Ramos (cell line): ENCODE data around the gene DDX3X.
"Not testable (repeated sequence)": the region's sequence is repeated elsewhere in the genome, so short reads cannot be mapped to it uniquely, and the experiment has no call there.

Experiments used
- in situ Hi-C: fragments of 300-500 bp; cut with MboI; formaldehyde crosslinking; loops from one replicate; pipeline ENCODE4 v1.14.3; 2022; ENCODE audit warnings: low sequenced_read_pairs; ENCODE audit not compliant: unreplicated experiment

DDX3X gene

GRCh38 chrX:41333744-41334362 is at the start of gene DDX3X:
DDX3X (plus strand) TSS chrX:41334162; CDS start chrX:41334253, 91 bp downstream.
- in situ Hi-C loops = no loop called here

- in situ Hi-C loops = loop anchor here (25.0 kb wide), 1 partner anchor 476 kb away; no protein-coding TSS in a partner anchor
Measured at GRCh38 chrX:41285928-41286327, 48.0 kb upstream of the DDX3X start.

DNA sequence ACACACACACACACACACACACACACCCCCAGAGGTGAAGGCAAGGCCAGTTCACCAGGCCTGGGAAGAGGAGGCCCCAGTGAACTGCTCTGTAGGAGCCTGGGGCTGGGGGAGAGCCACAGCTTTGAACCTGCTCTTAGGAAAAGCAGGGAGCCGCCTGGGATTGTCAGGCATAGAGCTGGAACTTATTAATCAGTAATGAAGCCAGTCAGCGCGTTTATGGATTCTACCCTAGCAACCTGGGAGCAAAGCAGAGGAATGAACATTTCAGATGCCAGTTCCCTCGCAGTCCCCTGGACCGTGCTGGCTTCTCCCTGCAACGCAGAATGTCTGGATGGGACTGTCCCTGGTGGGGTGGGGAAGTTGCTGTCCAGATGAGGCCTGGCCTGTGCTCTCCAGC is 45.3 kb upstream of the DDX3X start:
- in situ Hi-C loops = loop anchor here (25.0 kb wide), 1 partner anchor 474 kb away; no protein-coding TSS in a partner anchor

DNA sequence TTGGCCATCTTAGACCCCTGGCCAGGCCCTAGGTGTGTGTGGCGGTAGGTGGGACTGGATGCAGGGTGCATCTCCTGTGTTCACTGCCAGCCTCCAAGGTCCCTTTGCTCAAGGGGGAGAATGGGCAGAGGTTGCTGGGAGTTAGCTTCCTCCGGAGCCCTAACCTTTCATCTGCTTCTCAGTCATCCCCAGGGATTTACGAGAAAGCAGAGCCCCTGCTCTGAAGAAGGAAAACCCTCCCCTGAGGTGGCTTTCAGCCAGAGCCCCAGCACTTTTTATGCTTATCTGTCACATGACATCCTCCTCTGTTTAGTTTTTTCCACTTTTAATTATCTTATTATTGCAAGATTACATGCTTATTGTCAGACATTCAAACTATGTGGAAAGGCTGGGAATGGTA is 44.9 kb upstream of the DDX3X start:
- in situ Hi-C loops = loop anchor here (25.0 kb wide), 1 partner anchor 473 kb away; no protein-coding TSS in a partner anchor

GRCh38 chrX:41291309-41291708 is 42.7 kb upstream of the DDX3X start:
- in situ Hi-C loops = loop anchor here (25.0 kb wide), 1 partner anchor 471 kb away; no protein-coding TSS in a partner anchor

GRCh38 chrX:41293269-41293668 is 40.7 kb upstream of the DDX3X start:
- in situ Hi-C loops = loop anchor here (25.0 kb wide), 1 partner anchor 469 kb away; no protein-coding TSS in a partner anchor

- in situ Hi-C loops = no loop called here
Measured at GRCh38 chrX:41300758-41301437, 33.1 kb upstream of the DDX3X start.

DNA sequence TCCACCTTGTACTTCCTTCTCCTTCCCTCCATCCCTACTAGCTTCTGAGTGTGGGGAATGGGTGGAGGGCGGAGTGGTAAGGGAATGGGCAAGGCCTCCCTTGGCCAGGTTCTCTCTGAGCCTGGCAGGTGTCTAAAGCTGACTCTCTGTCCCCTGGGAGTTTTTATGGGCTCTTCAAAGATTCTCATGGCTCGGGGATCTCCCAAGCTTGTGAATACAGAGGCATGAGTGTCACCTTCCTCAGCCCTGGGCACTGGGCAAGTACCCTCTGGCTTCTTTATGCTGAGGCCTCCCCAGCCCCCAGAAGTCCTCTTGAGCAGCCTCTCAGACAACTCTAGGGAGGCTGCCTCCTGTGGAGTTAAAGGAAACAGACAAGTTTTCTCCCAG is 32.5 kb upstream of the DDX3X start:
- in situ Hi-C loops = no loop called here

DNA sequence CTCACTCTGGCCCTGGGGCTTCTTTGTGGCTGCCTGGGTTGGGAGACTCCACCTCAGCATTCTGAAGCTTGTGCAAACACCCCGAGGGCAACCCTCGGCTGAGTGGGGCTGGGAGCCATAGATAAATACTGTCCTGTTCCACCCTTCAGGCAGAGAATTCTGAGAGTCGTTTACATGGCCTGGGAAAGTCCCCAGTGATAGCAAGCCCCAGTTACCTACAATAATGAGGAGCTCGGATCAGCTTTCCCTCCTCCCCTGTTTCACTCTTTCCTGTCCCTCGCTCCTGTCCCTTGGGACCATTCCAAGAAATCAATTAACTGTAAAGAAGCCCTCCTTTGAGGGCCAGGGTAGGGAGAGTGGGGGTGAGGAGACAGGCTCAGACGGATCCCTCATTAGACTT is 31.6 kb upstream of the DDX3X start:
- in situ Hi-C loops = no loop called here

DNA sequence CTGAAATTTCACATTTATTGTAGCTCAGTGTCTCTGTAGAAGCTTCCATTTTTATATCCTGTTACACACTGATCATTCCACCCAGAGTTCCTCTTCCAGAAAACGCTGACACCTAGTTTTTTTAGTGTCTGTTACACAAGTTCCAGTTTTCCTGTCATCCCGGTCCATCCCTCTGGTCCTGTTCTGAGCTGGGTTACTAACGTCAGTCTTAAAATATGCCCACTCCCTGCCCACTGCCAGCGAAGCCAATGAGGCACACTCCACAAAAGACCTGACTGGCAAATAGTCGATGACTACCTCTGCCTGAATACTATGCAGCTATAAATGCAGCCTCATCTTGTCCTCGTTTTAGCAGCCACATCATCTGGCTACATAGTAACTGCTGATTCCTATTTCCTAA is 30.9 kb upstream of the DDX3X start:
- in situ Hi-C loops = no loop called here

DNA sequence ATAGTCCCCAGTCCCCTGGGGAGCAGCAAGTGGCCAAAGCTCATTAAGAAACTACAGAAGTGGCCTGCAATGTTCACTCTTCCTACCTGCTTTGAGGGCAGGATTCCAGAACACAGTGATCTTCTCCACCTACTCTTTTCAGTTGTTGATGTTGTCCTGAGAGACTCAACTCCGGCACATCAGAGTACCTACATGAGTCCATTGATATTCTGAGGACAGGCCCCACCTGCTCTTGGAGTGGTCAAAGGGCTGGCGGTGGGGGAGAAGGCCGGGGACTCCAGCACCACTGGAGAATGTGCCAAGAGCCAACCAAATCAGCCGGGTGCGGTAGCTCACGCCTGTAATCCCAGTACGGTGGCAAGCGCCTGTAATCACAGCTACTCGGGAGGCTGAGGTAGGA is 29.8 kb upstream of the DDX3X start:
- in situ Hi-C loops = no loop called here

- in situ Hi-C loops = no loop called here
Measured at GRCh38 chrX:41308884-41309647, 24.9 kb upstream of the DDX3X start.

GRCh38 chrX:41312786-41313185 is 21.2 kb upstream of the DDX3X start:
- in situ Hi-C loops = no loop called here

DNA sequence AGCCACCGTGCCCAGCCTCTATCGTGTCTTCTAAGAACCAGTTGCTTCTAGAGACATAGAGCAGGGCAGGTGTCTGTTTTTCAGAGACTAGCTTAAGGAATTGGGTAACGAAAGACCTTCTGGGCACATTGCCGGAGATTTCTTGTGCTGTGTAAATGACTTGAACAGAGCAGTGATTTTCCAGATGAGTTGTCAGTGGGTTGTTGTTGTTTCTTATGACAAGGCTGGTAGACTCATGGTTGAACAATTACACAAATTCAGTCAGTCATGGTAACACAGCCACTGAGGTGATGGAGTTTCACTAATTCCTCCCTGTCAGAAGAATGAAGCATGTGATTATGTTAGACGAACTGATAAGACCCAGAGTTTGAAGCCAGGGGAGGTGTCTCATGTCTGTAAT is 20.5 kb upstream of the DDX3X start:
- in situ Hi-C loops = no loop called here

DNA sequence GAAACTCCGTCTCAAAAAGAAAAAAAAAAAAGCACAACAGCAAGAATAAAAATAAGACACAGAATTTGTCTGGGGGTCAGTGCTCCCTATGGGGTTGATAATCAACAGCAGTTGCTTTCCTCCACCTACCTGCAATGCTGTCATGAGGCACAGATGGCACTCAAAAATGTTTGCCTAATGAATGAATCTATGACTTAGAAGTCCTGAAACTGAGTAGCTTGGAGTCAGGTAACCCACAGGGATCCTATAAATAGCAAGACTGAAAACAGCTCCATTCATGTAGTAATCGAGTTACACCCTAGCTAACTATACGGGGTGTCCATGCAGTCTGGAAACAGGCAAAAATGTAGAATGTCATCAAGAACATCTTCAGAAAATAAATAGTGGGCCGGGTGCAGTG is 19.8 kb upstream of the DDX3X start:
- in situ Hi-C loops = no loop called here

GRCh38 chrX:41314881-41315280 is 19.1 kb upstream of the DDX3X start:
- in situ Hi-C loops = no loop called here

GRCh38 chrX:41316266-41316665 is 17.7 kb upstream of the DDX3X start:
- in situ Hi-C loops = not testable (repeated sequence)

GRCh38 chrX:41317477-41318208 is 16.3 kb upstream of the DDX3X start:
- in situ Hi-C loops = no loop called here

DNA sequence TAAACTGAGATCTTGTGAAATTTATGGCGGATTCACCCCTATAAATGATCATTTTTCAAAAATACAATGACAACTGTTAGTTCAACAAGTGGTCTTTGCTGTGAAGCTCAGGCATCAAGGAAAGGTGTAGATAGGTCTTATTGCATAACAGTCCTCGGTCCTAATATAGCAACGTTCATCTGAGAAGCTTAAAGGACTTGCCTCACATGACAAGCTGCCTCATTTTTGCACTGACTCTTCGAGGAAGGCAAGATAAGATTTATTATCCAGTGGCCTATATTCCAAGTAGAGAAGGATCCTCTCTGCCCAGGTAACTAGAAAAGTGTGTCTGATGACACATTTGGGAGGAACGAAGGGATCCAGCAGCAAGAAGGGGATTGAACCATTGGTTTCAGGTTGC is 13.6 kb upstream of the DDX3X start:
- in situ Hi-C loops = no loop called here

DNA sequence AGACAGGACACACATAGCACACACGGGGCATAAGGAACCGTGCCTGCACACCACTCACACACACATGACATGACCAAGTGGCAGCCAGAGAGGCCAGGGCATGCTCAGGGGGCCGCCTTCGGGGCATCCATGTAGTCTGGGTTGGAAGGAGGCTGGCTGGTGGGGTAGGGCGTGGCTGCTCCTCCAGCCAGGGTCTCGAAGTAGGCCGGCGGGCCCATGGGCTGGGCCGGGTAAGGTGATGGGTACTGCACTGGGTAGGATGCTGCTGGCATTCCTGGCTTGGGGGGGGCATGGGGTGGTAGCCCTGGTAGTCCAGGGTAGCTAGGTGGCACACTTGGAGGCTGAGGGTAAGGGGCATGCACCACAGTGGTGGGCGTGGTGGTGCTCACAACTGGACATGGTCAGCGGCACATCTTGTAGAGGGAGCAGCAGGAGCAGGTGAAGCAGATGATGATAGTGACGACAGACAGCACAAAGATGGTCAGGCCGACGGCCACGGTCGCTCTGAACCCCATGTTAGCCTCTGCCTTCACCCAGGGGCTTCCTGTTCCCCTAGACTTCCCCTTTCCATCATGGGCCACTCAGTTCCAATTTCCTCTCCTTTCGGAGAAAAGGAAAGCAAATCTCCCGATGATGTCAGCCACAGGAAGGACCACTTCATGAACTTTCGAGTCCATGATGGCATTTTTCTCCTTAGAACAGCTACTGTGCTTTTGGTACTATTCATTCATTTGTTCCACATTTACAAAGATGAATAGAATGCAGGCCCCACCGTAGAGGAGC is 10.9 kb upstream of the DDX3X start:
- in situ Hi-C loops = no loop called here
